H9 (cell line): ENCODE measurements around the gene ZNF783. TPM values are rescaled to one million over a fixed set of nuclear protein-coding genes. Genes with fewer than 3 reads are reported as not detected.
A peak's percentile ranks its signal among the peaks of the same experiment; 100 is the strongest.

Experiments used
- DNase-seq: peaks from one replicate; pipeline ENCODE4 v3.0.0-alpha.2; 2017
- H2AFZ ChIP-seq: one replicate; pipeline ENCODE4 v1.6.1; 2013; ENCODE audit warnings: mild to moderate bottlenecking, low read length, control low read depth, moderate library complexity
- H2AK5ac ChIP-seq: 2 replicates; pipeline ENCODE4 v1.6.1; 2013; ENCODE audit warnings: low read length, control low read depth, mixed read lengths; ENCODE audit not compliant: insufficient read length
- H2BK120ac ChIP-seq: one replicate; pipeline ENCODE4 v1.6.1; 2013; ENCODE audit warnings: low read depth, mild to moderate bottlenecking, low read length, control low read depth, inconsistent platforms; ENCODE audit not compliant: poor library complexity, severe bottlenecking
- H2BK12ac ChIP-seq: 2 replicates; pipeline ENCODE4 v1.6.1; 2013; ENCODE audit warnings: low read length, control low read depth, mixed read lengths, low read depth; ENCODE audit not compliant: insufficient read length
- H2BK15ac ChIP-seq: 2 replicates; pipeline ENCODE4 v1.6.1; 2013; ENCODE audit warnings: low read depth, low read length, control low read depth
- H2BK20ac ChIP-seq: one replicate; pipeline ENCODE4 v1.6.1; 2013; ENCODE audit warnings: low read depth, mild to moderate bottlenecking, low read length, control low read depth, inconsistent platforms; ENCODE audit not compliant: poor library complexity, severe bottlenecking
- H2BK5ac ChIP-seq: 2 replicates; pipeline ENCODE4 v1.6.1; 2013; ENCODE audit warnings: low read length, control low read depth, mixed read lengths; ENCODE audit not compliant: insufficient read length
- H3K14ac ChIP-seq: 2 replicates; pipeline ENCODE4 v1.6.1; 2013; ENCODE audit warnings: low read length, control low read depth; ENCODE audit not compliant: insufficient read depth
- H3K18ac ChIP-seq: 2 replicates; pipeline ENCODE4 v1.6.1; 2013; ENCODE audit warnings: low read depth, mild to moderate bottlenecking, mixed read lengths, low read length, control low read depth; ENCODE audit not compliant: insufficient read length
- H3K23ac ChIP-seq: 2 replicates; pipeline ENCODE4 v1.6.1; 2013; ENCODE audit warnings: low read length, control low read depth, mixed read lengths, low read depth; ENCODE audit not compliant: insufficient read length
- H3K23me2 ChIP-seq: 2 replicates; pipeline ENCODE4 v1.6.1; 2013; ENCODE audit warnings: low read depth, mild to moderate bottlenecking, mixed read lengths, low read length, control low read depth; ENCODE audit not compliant: insufficient read length, poor library complexity, severe bottlenecking
- H3K27ac ChIP-seq: 2 replicates; pipeline ENCODE4 v1.5.1; 2013; ENCODE audit warnings: low read length, control low read depth, mixed read lengths, low read depth; ENCODE audit not compliant: insufficient read length
- H3K27me3 ChIP-seq: 2 replicates; pipeline ENCODE4 v1.6.1; 2013; ENCODE audit warnings: low read length, control low read depth, inconsistent platforms; ENCODE audit not compliant: insufficient read depth
- H3K4ac ChIP-seq: 2 replicates; pipeline ENCODE4 v1.6.1; 2013; ENCODE audit warnings: low read depth, mild to moderate bottlenecking, control low read depth, inconsistent platforms, low read length, moderate library complexity
- H3K4me1 ChIP-seq: 2 replicates; pipeline ENCODE4 v1.6.1; 2013; ENCODE audit warnings: low read length, control low read depth, inconsistent platforms; ENCODE audit not compliant: insufficient read depth
- H3K4me2 ChIP-seq: 2 replicates; pipeline ENCODE4 v1.6.1; 2013; ENCODE audit warnings: low read length, control low read depth, mixed read lengths; ENCODE audit not compliant: insufficient read length, insufficient read depth
- H3K56ac ChIP-seq: 2 replicates; pipeline ENCODE4 v1.6.1; 2013; ENCODE audit warnings: low read depth, mild to moderate bottlenecking, mixed read lengths, low read length, control low read depth; ENCODE audit not compliant: insufficient read length
- H3K79me1 ChIP-seq: 2 replicates; pipeline ENCODE4 v1.6.1; 2013; ENCODE audit warnings: low read depth, mild to moderate bottlenecking, moderate library complexity, low read length, control low read depth, inconsistent platforms; ENCODE audit not compliant: insufficient read depth, poor library complexity, severe bottlenecking
- H3K79me2 ChIP-seq: 2 replicates; pipeline ENCODE4 v1.6.1; 2013; ENCODE audit warnings: low read length, control low read depth, inconsistent platforms; ENCODE audit not compliant: insufficient read depth
- H3K9ac ChIP-seq: 2 replicates; pipeline ENCODE4 v1.6.1; 2013; ENCODE audit warnings: low read length, control low read depth, mixed read lengths; ENCODE audit not compliant: insufficient read length; ENCODE audit errors: extremely low read depth
- H3K9me3 ChIP-seq: one replicate; pipeline ENCODE4 v1.6.1; 2013; ENCODE audit warnings: low read depth, low read length, inconsistent platforms; ENCODE audit not compliant: control insufficient read depth
- H3T11ph ChIP-seq: one replicate; pipeline ENCODE4 v1.6.1; 2013; ENCODE audit warnings: mild to moderate bottlenecking, low read length, control low read depth, inconsistent platforms
- H4K20me1 ChIP-seq: one replicate; pipeline ENCODE4 v1.6.1; 2013; ENCODE audit not compliant: control insufficient read depth, insufficient read length, insufficient read depth
- H4K5ac ChIP-seq: 2 replicates; pipeline ENCODE4 v1.6.1; 2013; ENCODE audit warnings: low read depth, mild to moderate bottlenecking, mixed read lengths, low read length, control low read depth; ENCODE audit not compliant: insufficient read length
- H4K8ac ChIP-seq: replicated peaks from 2 replicates; pipeline ENCODE4 v1.6.1; 2013; ENCODE audit warnings: low read length, control low read depth, mixed read lengths, low read depth; ENCODE audit not compliant: insufficient read length
- H4K91ac ChIP-seq: 2 replicates; pipeline ENCODE4 v1.6.1; 2013; ENCODE audit warnings: low read depth, mild to moderate bottlenecking, moderate library complexity, mixed read lengths, low read length, control low read depth; ENCODE audit not compliant: insufficient read length
- H3K27ac Mint-ChIP-seq, 3 experiments: 2 replicates in 2 of 3; 3 replicates in 1 of 3; pipeline ENCODE4 v1.8.0; 2020 to 2021; ENCODE audit warnings: mixed read lengths in 3 of 3, mild to moderate bottlenecking in 1 of 3, moderate library complexity in 1 of 3
- H3K27me3 Mint-ChIP-seq: 2 replicates; pipeline ENCODE4 v1.8.0; 2021; ENCODE audit warnings: low read depth, mild to moderate bottlenecking, moderate library complexity, mixed read lengths
- H3K36me3 Mint-ChIP-seq, 3 experiments: 2 replicates in 2 of 3; 3 replicates in 1 of 3; pipeline ENCODE4 v1.8.0; 2020 to 2021; ENCODE audit warnings: low read depth in 3 of 3, mixed read lengths in 3 of 3; ENCODE audit not compliant: insufficient read depth in 1 of 3
- H3K4me1 Mint-ChIP-seq, 2 experiments: 2 replicates each; pipeline ENCODE4 v1.8.0; 2020; ENCODE audit warnings: mixed read lengths in 2 of 2
- H3K4me3 Mint-ChIP-seq, 2 experiments: 2 replicates in 1 of 2; 3 replicates in 1 of 2; pipeline ENCODE4 v1.8.0; 2020 to 2021; ENCODE audit warnings: mild to moderate bottlenecking in 2 of 2, mixed read lengths in 2 of 2, moderate library complexity in 1 of 2
- H3K9me3 Mint-ChIP-seq, 2 experiments: 2 replicates in 1 of 2; 3 replicates in 1 of 2; pipeline ENCODE4 v1.8.0; 2020; ENCODE audit warnings: mild to moderate bottlenecking in 2 of 2, mixed read lengths in 2 of 2, moderate library complexity in 1 of 2
- CTCF ChIP-seq: fragments of 200-600 bp; sonication (generic); conservative IDR thresholded peaks from 3 replicates; pipeline ENCODE4 v1.8.0; 2021; ENCODE audit warnings: antibody characterized with exemption, mild to moderate bottlenecking
- WGBS: extraction: QIAGEN DNeasy Blood & Tissue Kit; methylation state at CpG from one replicate; pipeline ENCODE4 v1.1.7; 2013; ENCODE audit warnings: missing lambda C conversion rate, low lambda C conversion rate, mixed read lengths; ENCODE audit not compliant: insufficient read length; ENCODE audit errors: extremely low coverage; 5-methylcytosine and 5-hydroxymethylcytosine counted together
- total RNA-seq: library from RNA; stranded (reverse); gene quantifications from 2 replicates; pipeline ENCODE4 v1.2.1, GENCODE V29; 2021

The ZNF783 gene
- total RNA-seq, 1 experiment from 2014 or later = 13.6 TPM

- H3K79me1 ChIP-seq = peaks cover 4% of the 10 kb centered on the region
- no peak overlapping the region for H2BK120ac ChIP-seq
- Mint-ChIP-seq H3K4me1 (peaks cover 9% of the 10 kb centered on the region in 2 experiments), H3K9me3 (peaks cover 7 to 9% of the 10 kb centered on the region in 2 experiments), H3K36me3 (peaks cover 4 to 11% (median 9%) of the 10 kb centered on the region in 3 experiments; a peak in 6 of 7 replicates), H3K27ac (no peak overlapping the region), H3K4me3 (peak overlapping the region in 1 of 2 experiments; percentile 19; a peak in 2 of 5 replicates), H3K27me3 (peaks cover 28% of the 10 kb centered on the region)
- no peak overlapping the region for H2BK20ac ChIP-seq
- H2BK15ac ChIP-seq = no peak overlapping the region
- no peak overlapping the region for H4K91ac ChIP-seq
- H3K9ac ChIP-seq = no peak overlapping the region
- no peaks in the 10 kb centered on the region for H3K23me2 ChIP-seq
- peaks cover 2% of the 10 kb centered on the region; the same call in 1 of the 2 replicates for H3K4me1 ChIP-seq
- no CpG with 5 or more reads among the region's 3 CpGs for WGBS
- no peak overlapping the region for H4K8ac ChIP-seq
- no peak overlapping the region for H3T11ph ChIP-seq
- H2AK5ac ChIP-seq = no peak overlapping the region
- DNase-seq = no peak
- no peak overlapping the region for H3K27ac ChIP-seq
- H3K23ac ChIP-seq = no peak overlapping the region
- H3K56ac ChIP-seq = no peak overlapping the region
- no peaks in the 10 kb centered on the region for H3K27me3 ChIP-seq
- no peak overlapping the region for H3K4me2 ChIP-seq
- no peak overlapping the region for H3K14ac ChIP-seq
- H4K5ac ChIP-seq = no peak overlapping the region
- H2BK12ac ChIP-seq = no peak overlapping the region
- no peak overlapping the region for H2BK5ac ChIP-seq
- no peak overlapping the region for H3K4ac ChIP-seq
- H3K18ac ChIP-seq = no peak overlapping the region
- TF ChIP-seq CTCF = no peak
- H3K9me3 ChIP-seq = no peaks in the 10 kb centered on the region
- no peaks in the 10 kb centered on the region for H4K20me1 ChIP-seq
- H2AFZ ChIP-seq = no peak overlapping the region
- H3K79me2 ChIP-seq = peaks cover 7% of the 10 kb centered on the region; the same call in 1 of the 2 replicates
Observed at GRCh38 chr7:149238051-149238450, 23.9 kb upstream of the ZNF783 start.
